ENCODE results near the gene SOX9.

The SOX9 gene

GRCh38 chr17:72120642-72121163, at the start of gene SOX9:
Gene SOX9 (plus strand): TSS chr17:72121020. CDS start chr17:72121392, 372 bp downstream.
- DNase-seq (ENCODE audit: low read depth in 2 of 2), result no peak

- DNase-seq (ENCODE audit: low read depth in 2 of 2), result no peak
Measured at GRCh38 chr17:72071330-72071729, 49.5 kb upstream of the SOX9 start.

GRCh38 chr17:72075995-72076677, 44.7 kb upstream of the SOX9 start:
- no peak for DNase-seq (ENCODE audit: low read depth in 2 of 2)

GRCh38 chr17:72076678-72077030, 44.2 kb upstream of the SOX9 start:
- no peak for DNase-seq (ENCODE audit: low read depth in 2 of 2)

- no peak for DNase-seq (ENCODE audit: low read depth in 2 of 2)
Measured at GRCh38 chr17:72077326-72077960, 43.4 kb upstream of the SOX9 start.

- no peak for DNase-seq (ENCODE audit: low read depth in 2 of 2)
Measured at GRCh38 chr17:72079700-72080099, 41.1 kb upstream of the SOX9 start.

- DNase-seq (ENCODE audit: low read depth in 2 of 2), result no peak
Measured at GRCh38 chr17:72087876-72088275, 32.9 kb upstream of the SOX9 start.

- DNase-seq (ENCODE audit: low read depth in 2 of 2), result no peak
Measured at GRCh38 chr17:72089453-72089987, 31.3 kb upstream of the SOX9 start.

- no peak for DNase-seq (ENCODE audit: low read depth in 2 of 2)
Measured at GRCh38 chr17:72090108-72090507, 30.7 kb upstream of the SOX9 start.

GRCh38 chr17:72092710-72093322, 28.0 kb upstream of the SOX9 start:
- no peak for DNase-seq (ENCODE audit: low read depth in 2 of 2)

- no peak for DNase-seq (ENCODE audit: low read depth in 2 of 2)
Measured at GRCh38 chr17:72093707-72094106, 27.1 kb upstream of the SOX9 start.

- DNase-seq (ENCODE audit: low read depth in 2 of 2), result no peak
Measured at GRCh38 chr17:72095316-72095715, 25.5 kb upstream of the SOX9 start.

GRCh38 chr17:72097144-72097543, 23.7 kb upstream of the SOX9 start:
- DNase-seq (ENCODE audit: low read depth in 2 of 2), result no peak

- DNase-seq (ENCODE audit: low read depth in 2 of 2), result no peak
Measured at GRCh38 chr17:72099919-72100318, 20.9 kb upstream of the SOX9 start.

- no peak for DNase-seq (ENCODE audit: low read depth in 2 of 2)
Measured at GRCh38 chr17:72100470-72100869, 20.4 kb upstream of the SOX9 start.

GRCh38 chr17:72101526-72101925, 19.3 kb upstream of the SOX9 start:
- no peak for DNase-seq (ENCODE audit: low read depth in 2 of 2)

GRCh38 chr17:72102366-72102765, 18.5 kb upstream of the SOX9 start:
- DNase-seq (ENCODE audit: low read depth in 2 of 2), result no peak

GRCh38 chr17:72104164-72104862, 16.5 kb upstream of the SOX9 start:
- no peak for DNase-seq (ENCODE audit: low read depth in 2 of 2)

GRCh38 chr17:72104863-72105234, 16.0 kb upstream of the SOX9 start:
- DNase-seq (ENCODE audit: low read depth in 2 of 2), result no peak

GRCh38 chr17:72107100-72107499, 13.7 kb upstream of the SOX9 start:
- DNase-seq (ENCODE audit: low read depth in 2 of 2), result no peak

GRCh38 chr17:72110231-72110941, 10.4 kb upstream of the SOX9 start:
- no peak for DNase-seq (ENCODE audit: low read depth in 2 of 2)

GRCh38 chr17:72110942-72111318, 9.9 kb upstream of the SOX9 start:
- DNase-seq (ENCODE audit: low read depth in 2 of 2), result no peak
